ENCODE measurements around the gene COMMD7.

DNA sequence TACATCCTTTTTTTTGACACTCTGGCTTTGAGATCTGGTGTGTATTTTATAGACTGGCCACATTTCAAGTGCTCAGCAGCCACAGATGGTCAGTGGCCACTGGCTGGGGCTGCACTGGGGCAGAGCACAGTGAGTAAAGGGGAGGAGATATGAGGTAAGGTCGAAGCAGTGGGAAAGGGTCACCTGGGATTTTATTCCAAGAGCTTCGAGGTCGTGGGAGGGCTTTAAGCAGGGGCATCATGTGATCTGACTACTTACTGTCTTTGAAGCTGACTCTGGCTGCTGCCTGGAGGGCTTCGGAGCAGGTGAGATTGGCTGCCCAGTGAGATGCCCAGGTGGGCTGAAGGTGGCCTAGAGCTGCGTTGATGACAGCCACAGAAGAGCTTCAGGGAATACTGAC is 76.2 kb downstream of the COMMD7 start:
- TF ChIP-seq, protein P1, sequence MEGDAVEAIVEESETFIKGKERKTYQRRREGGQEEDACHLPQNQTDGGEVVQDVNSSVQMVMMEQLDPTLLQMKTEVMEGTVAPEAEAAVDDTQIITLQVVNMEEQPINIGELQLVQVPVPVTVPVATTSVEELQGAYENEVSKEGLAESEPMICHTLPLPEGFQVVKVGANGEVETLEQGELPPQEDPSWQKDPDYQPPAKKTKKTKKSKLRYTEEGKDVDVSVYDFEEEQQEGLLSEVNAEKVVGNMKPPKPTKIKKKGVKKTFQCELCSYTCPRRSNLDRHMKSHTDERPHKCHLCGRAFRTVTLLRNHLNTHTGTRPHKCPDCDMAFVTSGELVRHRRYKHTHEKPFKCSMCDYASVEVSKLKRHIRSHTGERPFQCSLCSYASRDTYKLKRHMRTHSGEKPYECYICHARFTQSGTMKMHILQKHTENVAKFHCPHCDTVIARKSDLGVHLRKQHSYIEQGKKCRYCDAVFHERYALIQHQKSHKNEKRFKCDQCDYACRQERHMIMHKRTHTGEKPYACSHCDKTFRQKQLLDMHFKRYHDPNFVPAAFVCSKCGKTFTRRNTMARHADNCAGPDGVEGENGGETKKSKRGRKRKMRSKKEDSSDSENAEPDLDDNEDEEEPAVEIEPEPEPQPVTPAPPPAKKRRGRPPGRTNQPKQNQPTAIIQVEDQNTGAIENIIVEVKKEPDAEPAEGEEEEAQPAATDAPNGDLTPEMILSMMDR (IDR thresholded peaks at IDR 0.05; ENCODE audit: low read length) = no peak
- no peak for TF ChIP-seq EZH2phosphoT487 (IDR thresholded peaks at IDR 0.05; ENCODE audit: low read length)

All from MM.1S (cell line).